Iris pigment epithelial cell (primary cell): Measurements from ENCODE around the gene OR13J1.

Experiments
- DNase-seq: peaks from one replicate; pipeline ENCODE4 v3.0.0-alpha.2; 2011; ENCODE audit warnings: low read depth

Gene OR13J1

DNA sequence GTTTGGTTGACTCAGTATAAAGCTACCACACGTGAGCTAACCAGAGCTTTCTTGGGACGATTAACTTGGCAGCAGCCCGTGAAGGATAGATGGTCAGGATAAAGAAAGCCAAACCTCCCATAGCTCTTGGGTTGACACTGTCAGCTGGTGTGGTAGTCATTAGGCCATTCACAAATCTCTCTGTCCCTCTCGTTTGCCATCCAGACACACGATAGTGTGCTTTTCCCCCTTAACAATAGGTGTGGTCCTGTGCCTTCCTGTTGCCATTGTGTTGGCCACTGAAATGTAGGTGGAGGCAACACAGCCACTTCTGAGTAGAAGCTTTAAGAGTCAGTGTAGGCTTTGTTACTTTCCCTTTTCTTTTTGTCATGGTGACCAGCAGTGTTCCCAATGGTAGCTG, 11.7 kb downstream of the OR13J1 start:
- no peak for DNase-seq

DNA sequence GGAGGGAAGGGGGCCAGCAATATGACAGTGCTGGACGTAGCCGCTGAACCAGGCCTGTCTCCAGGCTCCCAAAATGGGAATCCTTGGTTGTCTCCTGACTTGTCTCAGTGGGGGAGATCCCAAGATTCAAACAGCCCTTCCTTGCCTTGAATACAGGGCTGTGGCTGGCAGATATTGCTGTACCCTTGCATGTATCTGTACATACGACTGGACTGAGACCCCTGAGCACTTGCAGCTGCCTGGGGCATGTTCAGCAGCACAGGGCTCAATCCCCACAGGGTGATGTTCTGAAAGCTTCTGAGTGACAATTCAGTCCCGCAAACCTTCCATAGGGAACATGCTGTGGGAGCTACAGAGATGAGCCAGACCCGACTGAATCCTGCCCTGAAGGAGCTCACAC, 13.3 kb downstream of the OR13J1 start:
- no peak for DNase-seq

- no peak for DNase-seq
Observed at GRCh38 chr9:35856206-35856605, 14.0 kb downstream of the OR13J1 start.

- no peak for DNase-seq
Observed at GRCh38 chr9:35854091-35854762, 16.0 kb downstream of the OR13J1 start.

- no peak for DNase-seq
Observed at GRCh38 chr9:35852876-35853865, 17.0 kb downstream of the OR13J1 start.

- DNase-seq = no peak
Observed at GRCh38 chr9:35852267-35852815, 17.9 kb downstream of the OR13J1 start.

- peak; percentile 86 for DNase-seq
Observed at GRCh38 chr9:35847792-35848572, 22.2 kb downstream of the OR13J1 start.

GRCh38 chr9:35845824-35846771, 24.1 kb downstream of the OR13J1 start:
- DNase-seq = no peak

DNA sequence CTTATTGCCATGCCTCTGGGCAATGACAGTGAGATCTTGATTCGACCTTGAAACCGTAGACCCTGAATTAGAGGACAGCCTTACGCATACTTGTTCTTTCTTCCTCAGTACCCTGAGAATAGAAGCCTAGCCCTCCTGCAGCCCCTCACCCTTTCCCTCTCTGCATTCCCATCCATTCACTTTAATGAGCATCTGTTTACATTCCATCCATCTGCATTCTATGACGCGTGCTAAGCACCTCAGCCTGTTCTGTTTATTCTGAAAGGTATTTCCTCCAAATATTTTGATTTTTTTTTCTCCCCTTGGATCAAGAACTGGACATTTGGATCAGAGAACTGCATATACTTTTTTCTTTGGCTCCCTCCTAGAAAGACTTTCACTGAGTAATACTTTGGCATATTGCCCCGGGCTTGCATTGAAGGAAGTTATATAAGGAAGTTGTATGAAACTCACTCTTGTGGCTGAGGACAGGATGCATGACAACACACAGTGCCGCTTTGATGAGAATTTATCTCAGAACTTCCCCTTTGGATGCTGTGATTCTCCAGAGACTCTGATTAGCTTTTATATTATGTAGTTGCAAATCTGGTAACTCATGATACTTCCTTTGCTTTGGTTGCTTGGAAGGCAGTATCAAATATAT, 25.5 kb downstream of the OR13J1 start:
- DNase-seq = peak; percentile 90

GRCh38 chr9:35842795-35843194, 27.4 kb downstream of the OR13J1 start:
- no peak for DNase-seq

DNA sequence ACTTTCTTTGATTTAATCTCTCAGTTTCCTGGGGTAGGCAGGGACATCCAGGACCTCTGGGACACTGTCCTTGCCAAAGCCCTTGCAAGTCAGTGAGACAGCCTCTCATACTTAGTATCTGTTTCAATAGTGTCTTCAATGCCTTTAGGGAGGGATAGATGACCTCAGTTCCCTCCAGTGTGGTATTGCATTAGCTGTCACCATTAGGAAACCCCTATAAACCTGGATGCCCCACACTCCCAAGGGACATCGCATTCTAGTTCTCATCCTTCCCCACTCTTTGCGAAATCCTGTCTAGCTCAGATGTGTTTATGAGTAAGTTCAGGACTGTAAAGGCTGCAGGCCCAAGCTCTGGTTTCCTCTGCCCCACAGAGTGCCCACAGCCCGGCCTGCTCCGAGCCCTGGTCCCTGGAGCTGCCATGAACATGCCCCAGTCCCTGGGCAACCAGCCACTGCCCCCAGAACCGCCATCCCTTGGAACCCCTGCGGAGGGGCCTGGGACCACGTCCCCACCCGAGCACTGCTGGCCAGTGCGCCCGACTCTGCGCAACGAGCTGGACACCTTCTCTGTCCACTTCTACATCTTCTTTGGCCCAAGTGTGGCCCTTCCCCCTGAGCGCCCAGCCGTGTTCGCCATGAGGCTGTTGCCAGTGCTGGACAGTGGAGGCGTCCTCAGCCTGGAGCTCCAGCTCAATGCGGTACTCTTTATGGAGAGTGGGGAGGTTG, 28.0 kb downstream of the OR13J1 start:
- no peak for DNase-seq

GRCh38 chr9:35841645-35841900, 28.6 kb downstream of the OR13J1 start:
- DNase-seq = no peak

DNA sequence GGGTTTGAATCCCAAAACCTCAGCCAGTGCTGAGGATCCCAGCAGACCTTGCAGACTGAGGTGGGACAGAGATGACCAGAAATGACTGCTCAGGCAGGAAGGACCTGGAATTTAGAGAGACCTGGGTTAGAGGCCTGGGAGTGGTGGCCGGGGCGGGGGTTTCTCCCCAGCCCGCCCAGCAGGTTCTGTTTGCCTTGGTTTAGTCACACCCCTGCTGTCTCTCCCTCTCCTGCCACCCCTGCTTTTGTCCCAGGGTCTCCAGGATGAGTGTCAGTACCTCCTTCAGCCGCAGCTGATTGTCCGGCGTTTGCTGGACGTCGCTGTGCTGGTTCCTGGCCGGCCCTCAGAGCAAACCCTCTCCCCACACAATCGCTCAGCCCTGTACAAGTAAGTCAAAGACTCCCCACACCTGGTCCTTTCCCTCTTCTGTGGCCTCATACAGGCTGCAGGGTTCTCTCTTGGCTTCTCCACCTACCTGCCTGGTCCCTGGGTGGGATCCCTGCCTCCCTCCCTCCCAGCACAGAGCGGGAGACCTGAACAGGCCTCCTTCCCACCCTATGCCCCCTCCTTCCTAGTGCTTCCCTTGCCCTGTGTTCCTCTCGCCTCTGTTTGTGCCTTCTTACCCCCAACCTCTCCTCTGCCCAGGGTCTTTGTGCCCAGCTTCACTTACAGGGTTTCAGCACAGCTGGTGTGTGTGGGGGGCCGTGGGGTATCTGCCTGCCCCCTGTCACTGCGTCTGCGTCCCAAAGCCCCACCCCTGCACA, 29.1 kb downstream of the OR13J1 start:
- no peak for DNase-seq

DNA sequence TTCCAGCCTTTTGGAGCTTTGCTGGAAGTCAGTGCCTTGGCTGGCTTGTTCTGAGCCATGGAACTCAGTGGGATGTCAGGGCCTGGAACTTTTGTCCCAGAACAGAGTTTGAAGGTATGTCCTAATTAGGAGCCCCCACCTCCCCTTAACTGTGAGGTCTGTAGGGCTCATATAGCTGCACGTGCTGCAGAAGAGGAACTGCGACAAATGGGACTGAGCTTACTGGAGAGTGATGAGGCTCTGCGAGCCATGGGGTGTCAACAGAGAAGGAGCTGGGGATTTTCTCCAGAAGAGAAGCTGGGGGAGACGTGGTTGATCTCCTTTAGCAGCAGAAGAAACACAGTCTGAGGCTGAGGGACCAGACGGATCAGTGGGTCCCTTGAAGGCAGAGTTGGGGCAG, 30.3 kb downstream of the OR13J1 start:
- DNase-seq = no peak

DNA sequence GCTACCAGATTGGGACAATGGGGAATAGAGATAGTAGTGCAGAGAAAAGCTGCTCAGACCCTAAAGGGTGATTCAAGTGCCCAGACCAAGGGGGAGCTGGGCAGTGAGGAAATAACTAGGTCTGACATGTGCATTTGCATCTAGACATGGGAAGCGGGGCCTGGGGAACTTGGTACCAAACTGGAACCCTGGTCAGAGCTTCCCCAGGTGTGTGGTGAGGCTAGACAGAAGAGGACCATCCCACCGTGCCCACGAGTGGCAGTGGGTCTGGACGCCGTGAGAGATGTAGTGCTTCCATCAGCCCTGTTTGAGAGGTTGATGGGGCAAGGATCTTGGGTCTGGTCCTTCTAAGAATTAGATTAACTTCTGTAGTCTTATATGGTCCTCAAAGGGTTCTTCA, 33.6 kb downstream of the OR13J1 start:
- no peak for DNase-seq

GRCh38 chr9:35835766-35836165, 34.4 kb downstream of the OR13J1 start:
- DNase-seq = no peak

DNA sequence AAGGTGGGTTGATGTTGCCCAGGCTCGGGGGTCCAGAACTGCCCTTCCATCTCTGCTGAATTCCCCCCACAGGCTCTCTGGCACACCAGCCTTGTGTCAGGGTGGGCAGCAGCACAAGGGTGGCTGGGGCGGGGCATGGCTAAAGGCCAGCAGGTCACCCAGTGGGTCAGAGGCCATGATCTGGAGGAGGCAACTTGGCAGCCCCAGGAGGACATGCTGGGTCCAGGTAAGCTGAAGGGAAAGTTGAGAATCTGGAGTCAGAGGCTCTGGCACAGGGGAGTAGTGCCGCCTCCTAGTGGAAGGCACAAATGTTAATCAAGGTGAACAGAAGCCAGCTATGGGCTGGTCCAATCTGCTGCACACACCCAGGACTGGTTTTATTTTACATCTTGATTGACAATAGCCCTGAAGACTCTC, 35.0 kb downstream of the OR13J1 start:
- no peak for DNase-seq

DNA sequence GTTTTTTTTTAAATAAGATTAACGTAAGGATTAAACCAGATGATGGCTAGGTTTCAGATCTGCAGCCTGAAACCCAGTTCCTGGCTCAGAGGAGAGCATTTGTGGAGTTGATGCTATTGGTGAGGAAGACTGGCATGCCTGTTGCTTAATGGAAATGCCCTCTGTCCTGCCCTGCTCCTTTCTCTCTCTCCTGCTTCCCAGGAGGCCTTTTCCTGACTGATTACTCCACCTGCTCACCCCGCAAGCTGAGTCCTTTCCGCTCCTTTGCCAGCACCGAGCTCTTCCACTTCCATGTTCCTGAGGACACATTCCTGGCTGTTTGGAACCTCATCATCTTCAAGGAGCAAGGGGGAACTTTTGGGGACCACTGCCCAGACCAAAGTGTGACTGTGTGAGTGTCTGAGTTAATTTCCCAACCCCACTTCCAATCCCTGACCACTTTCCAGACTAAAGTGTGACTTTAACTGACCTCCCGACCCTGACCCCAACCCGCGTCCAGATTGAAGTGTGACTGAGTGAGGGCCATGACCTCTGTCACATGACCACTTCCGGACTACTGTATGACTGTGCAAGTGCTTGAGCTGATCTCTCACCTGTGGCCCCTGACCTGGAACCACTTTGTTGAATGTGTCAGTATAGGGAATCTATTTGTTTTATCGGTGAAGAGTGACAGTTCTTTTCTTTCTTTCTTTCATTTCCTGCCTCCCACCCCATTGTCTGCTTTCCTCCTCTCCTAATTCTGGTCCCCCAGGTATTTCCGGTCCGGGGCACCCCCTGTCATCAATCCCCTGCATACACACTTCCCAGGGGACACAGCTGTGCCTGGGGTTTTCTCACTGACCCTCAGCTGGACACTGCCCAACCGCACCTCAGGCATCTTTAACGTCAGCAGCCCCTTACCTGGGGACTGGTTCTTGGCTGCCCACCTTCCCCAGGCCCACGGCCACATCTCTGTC, 35.7 kb downstream of the OR13J1 start:
- DNase-seq = no peak
